Tibial artery (tissue), 4 donors: ENCODE results near the gene ATP6V0E2.

Source experiments
- DNase-seq, 2 donors: peaks; one replicate each; pipeline ENCODE4 v3.0.0-alpha.2; 2019
- H3K27ac ChIP-seq, 2 donors: fragments of 200-600 bp; sonication (generic) in 1 of 2; 1 replicate in 1 of 2; 2 replicates in 1 of 2; pipeline ENCODE4 v1.5.1; 2018 to 2019; ENCODE audit warnings: mild to moderate bottlenecking in 1 of 2
- H3K27me3 ChIP-seq, 2 donors: fragments of 200-600 bp; sonication (generic) in 1 of 2; one replicate each; pipeline versions ENCODE4 v1.5.1 to v1.6.0; 2016 to 2019
- H3K36me3 ChIP-seq, 3 donors: fragments of 200-600 bp; sonication (generic) in 2 of 3; one replicate each; pipeline ENCODE4 v1.5.1; 2016 to 2019; ENCODE audit warnings: mild to moderate bottlenecking in 2 of 3
- H3K4me1 ChIP-seq, 4 donors: fragments of 200-600 bp; sonication (generic) in 2 of 4; 1 replicate in 3 of 4; 2 replicates in 1 of 4; pipeline ENCODE4 v1.5.1; 2016 to 2019
- H3K4me3 ChIP-seq, 2 donors: fragments of 200-600 bp; sonication (generic) in 1 of 2; 1 replicate in 1 of 2; 2 replicates in 1 of 2; pipeline ENCODE4 v1.5.1; 2018 to 2019; ENCODE audit warnings: mild to moderate bottlenecking in 2 of 2
- H3K9me3 ChIP-seq, 3 donors: fragments of 200-600 bp; sonication (generic) in 1 of 3; one replicate each; pipeline ENCODE4 v1.5.1; 2016 to 2019
- CTCF ChIP-seq, 2 experiments: fragments of 200-600 bp in 1 of 2; fragments of 450-650 bp in 1 of 2; IDR thresholded peaks; one replicate each; pipeline ENCODE4 v1.5.1; 2017 to 2019; ENCODE audit warnings: antibody characterized with exemption in 2 of 2, mild to moderate bottlenecking in 1 of 2, moderate library complexity in 1 of 2
- intact Hi-C: fragments of 100-400 bp; cut with DNase I; formaldehyde crosslinking; loops from one replicate; pipeline ENCODE4 v1.15.0; 2023; ENCODE audit warnings: low total_unique reads

ATP6V0E2 gene

GRCh38 chr7:149831741-149832219 lies 42.0 kb upstream of the ATP6V0E2 start:
- Histone ChIP-seq H3K9me3 (no peaks in the 10 kb centered on the region), H3K36me3 (no peaks in the 10 kb centered on the region), H3K4me1 (no peaks in the 10 kb centered on the region), H3K4me3 (no peak overlapping the region), H3K27me3 (peaks cover 0 to 19% of the 10 kb centered on the region in 2 donors), H3K27ac (no peak overlapping the region)
- DNase-seq, result no peak
- TF ChIP-seq CTCF (IDR thresholded peaks at IDR 0.05), result no peak
- intact Hi-C loops, result loop anchor here (5.0 kb wide), 1 partner anchor 1936 kb away; no protein-coding TSS in a partner anchor

GRCh38 chr7:149832332-149833041 lies 41.3 kb upstream of the ATP6V0E2 start:
- no peaks in the 10 kb centered on the region for H3K9me3 ChIP-seq
- H3K4me1 ChIP-seq, result no peaks in the 10 kb centered on the region
- no peak overlapping the region for H3K27ac ChIP-seq
- intact Hi-C loops, result loop anchor here (5.0 kb wide), 1 partner anchor 1935 kb away; no protein-coding TSS in a partner anchor
- TF ChIP-seq CTCF (IDR thresholded peaks at IDR 0.05), result no peak
- H3K36me3 ChIP-seq, result no peaks in the 10 kb centered on the region
- no peak for DNase-seq
- H3K4me3 ChIP-seq, result no peak overlapping the region
- H3K27me3 ChIP-seq, result peaks cover 0 to 19% of the 10 kb centered on the region in 2 donors

DNA sequence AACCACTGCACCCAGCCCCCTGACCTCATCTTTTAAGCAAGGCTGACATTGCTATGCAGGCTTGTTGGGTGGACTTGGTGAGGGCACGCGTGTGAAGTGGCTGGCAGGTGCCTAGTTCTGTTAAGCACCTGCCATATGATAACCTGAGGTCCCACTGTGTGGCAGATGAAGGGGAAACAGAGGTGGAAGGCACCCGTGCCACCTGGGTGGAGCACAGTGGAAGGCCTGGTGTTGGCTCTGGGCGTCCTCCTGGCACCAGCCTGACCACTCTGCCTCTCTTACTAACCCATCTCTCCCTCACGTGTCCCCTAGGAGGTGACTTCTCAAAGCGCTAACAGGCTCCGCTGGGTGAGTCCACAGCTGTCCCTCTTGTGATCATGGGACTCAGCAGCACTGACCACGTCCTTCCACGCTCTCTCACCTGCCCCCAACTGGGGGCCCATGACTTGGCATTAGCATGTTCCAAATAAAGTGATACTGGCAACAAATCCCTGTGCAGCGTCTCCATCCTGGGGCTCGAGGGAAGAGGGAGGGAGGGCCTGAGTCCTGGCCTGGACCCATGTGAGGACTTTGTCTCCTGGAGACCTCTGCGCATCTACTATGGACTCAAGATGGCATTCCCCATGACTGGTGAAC lies 40.2 kb upstream of the ATP6V0E2 start:
- H3K4me1 ChIP-seq, result peaks cover 0 to 4% (median 0%) of the 10 kb centered on the region in 4 donors
- peaks cover 0 to 19% of the 10 kb centered on the region in 2 donors for H3K27me3 ChIP-seq
- H3K9me3 ChIP-seq, result no peaks in the 10 kb centered on the region
- intact Hi-C loops, result loop anchor here (5.0 kb wide), 1 partner anchor 1934 kb away; no protein-coding TSS in a partner anchor
- no peak for DNase-seq
- H3K36me3 ChIP-seq, result no peaks in the 10 kb centered on the region
- TF ChIP-seq CTCF (IDR thresholded peaks at IDR 0.05), result no peak
- H3K4me3 ChIP-seq, result no peak overlapping the region
- no peak overlapping the region for H3K27ac ChIP-seq

DNA sequence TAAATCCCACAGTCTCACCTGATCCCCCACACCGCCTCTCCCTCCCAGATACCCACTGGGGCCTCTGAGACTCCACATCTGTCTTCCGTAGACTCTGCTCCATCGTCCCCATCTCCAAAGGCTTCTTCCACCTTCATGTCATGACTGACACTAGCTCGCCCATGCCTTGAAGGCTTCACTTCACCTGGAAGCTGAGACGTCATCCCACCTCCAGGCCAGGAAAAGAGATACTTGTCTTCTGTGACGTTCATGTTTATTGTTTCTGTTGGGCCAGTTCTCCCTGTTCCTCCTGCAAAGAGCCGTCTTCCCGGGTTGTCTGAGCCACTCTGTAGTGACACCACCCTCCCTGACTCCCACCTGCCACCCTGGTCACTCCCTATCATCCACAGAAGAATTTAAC lies 39.2 kb upstream of the ATP6V0E2 start:
- H3K27me3 ChIP-seq, result peaks cover 0 to 19% of the 10 kb centered on the region in 2 donors
- no peak overlapping the region for H3K4me3 ChIP-seq
- intact Hi-C loops, result loop anchor here (5.0 kb wide), 1 partner anchor 1933 kb away; no protein-coding TSS in a partner anchor
- TF ChIP-seq CTCF (IDR thresholded peaks at IDR 0.05), result no peak
- no peaks in the 10 kb centered on the region for H3K9me3 ChIP-seq
- H3K27ac ChIP-seq, result no peak overlapping the region
- peaks cover 0 to 12% (median 9%) of the 10 kb centered on the region in 4 donors for H3K4me1 ChIP-seq
- DNase-seq, result no peak
- no peaks in the 10 kb centered on the region for H3K36me3 ChIP-seq

DNA sequence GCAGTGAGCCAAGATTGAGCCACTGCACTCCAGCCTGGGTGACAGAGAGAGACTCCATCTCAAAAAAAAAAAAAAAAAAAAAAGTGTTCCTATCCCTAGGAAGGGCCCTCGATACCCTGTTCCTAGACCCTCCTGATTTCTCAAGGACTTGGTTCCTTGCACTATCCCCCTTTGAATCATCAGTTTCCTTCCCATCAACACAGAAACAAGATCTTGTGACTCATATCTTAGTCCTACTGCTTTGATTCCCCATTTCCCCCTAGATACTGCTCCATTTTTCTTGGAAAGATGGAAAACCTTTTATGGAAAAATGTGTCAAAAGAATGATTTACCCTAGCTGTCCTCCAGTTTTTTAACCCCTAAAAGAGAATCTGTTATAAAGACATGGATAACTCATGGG lies 37.3 kb upstream of the ATP6V0E2 start:
- no peak overlapping the region for H3K4me3 ChIP-seq
- H3K9me3 ChIP-seq, result no peaks in the 10 kb centered on the region
- intact Hi-C loops, result loop anchor here (5.0 kb wide), 1 partner anchor 36 kb away; the partner anchor contains the start of gene ATP6V0E2
- peaks cover 0 to 14% (median 11%) of the 10 kb centered on the region in 4 donors for H3K4me1 ChIP-seq
- no peak for DNase-seq
- no peak overlapping the region for H3K27ac ChIP-seq
- peaks cover 0 to 5% of the 10 kb centered on the region in 2 donors for H3K27me3 ChIP-seq
- H3K36me3 ChIP-seq, result no peaks in the 10 kb centered on the region
- no peak for TF ChIP-seq CTCF (IDR thresholded peaks at IDR 0.05)
